ENCODE results near the gene CEMIP. TPM values are rescaled to one million over a fixed set of nuclear protein-coding genes. Genes with fewer than 3 reads are reported as not detected.

The CEMIP gene
- total RNA-seq, 6 experiments from 2014 or later = 0.64 to 0.74 TPM; not detected in 4

DNA sequence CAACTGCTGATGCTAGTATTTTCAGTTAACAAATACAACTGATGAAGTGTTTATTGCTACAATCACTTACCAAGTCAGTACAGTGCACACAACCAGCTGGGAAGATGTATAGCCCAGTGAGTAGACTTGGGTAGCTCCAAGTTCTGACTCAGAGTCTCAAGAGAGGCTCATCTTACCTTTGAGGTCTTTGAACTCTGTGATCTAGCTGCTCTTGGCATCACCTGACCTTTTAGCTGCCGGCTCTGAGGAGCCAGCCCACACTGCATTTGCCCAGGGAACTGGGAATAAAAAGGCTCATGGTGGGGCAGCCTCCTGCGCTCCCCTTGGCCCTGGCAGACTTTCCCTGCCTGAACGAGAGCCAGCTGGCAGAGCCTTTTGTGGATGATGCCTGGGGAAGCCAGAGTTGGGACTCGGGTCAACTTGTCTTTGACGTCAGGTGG lies 82.6 kb downstream of the CEMIP start:
- no CpG with 5 or more reads among the region's 5 CpGs for WGBS (ENCODE audit: insufficient coverage, low coverage, low lambda C conversion rate, missing lambda C conversion rate)
- Histone ChIP-seq H3K27me3 (no peaks in the 10 kb centered on the region), H3K36me3 (no peaks in the 10 kb centered on the region), H3K4me1 (peaks cover 0 to 7% (median under 1%) of the 10 kb centered on the region in 4 donors), H3K27ac (no peak overlapping the region), H3K4me3 (no peak overlapping the region), H3K9me3 (no peaks in the 10 kb centered on the region)
- DNase-seq (no peak), ATAC-seq (no peak)
- intact Hi-C loops (cut with DNase I) = no loop called here
- TF ChIP-seq, protein P1, sequence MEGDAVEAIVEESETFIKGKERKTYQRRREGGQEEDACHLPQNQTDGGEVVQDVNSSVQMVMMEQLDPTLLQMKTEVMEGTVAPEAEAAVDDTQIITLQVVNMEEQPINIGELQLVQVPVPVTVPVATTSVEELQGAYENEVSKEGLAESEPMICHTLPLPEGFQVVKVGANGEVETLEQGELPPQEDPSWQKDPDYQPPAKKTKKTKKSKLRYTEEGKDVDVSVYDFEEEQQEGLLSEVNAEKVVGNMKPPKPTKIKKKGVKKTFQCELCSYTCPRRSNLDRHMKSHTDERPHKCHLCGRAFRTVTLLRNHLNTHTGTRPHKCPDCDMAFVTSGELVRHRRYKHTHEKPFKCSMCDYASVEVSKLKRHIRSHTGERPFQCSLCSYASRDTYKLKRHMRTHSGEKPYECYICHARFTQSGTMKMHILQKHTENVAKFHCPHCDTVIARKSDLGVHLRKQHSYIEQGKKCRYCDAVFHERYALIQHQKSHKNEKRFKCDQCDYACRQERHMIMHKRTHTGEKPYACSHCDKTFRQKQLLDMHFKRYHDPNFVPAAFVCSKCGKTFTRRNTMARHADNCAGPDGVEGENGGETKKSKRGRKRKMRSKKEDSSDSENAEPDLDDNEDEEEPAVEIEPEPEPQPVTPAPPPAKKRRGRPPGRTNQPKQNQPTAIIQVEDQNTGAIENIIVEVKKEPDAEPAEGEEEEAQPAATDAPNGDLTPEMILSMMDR (IDR thresholded peaks at IDR 0.05) = no peak
- TF ChIP-seq POLR2A (IDR thresholded peaks at IDR 0.05) = no peak

DNA sequence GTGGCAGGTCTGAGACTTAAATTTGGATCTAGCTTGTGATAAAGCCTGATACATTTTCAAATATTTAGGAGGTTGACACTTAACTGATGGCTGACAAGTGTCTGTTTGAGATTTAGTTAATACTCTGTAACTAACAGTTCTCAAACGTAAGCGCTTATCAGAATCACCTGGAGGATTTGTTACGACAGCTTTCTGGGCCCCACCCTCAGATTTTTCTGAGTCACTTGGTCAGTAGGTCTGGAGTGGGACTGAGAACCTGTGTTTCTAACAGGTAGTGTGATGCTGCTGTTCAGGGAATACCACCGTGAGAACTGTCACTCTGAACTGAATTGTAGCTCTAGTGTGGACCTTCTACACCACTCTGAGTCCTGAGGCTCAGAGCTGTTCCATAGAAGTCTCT lies 85.5 kb downstream of the CEMIP start:
- ATAC-seq (no peak), DNase-seq (no peak)
- Histone ChIP-seq H3K27ac (no peak overlapping the region), H3K27me3 (no peaks in the 10 kb centered on the region), H3K36me3 (no peaks in the 10 kb centered on the region), H3K4me3 (no peak overlapping the region), H3K4me1 (no peaks in the 10 kb centered on the region), H3K9me3 (no peaks in the 10 kb centered on the region)
- intact Hi-C loops (cut with DNase I) = no loop called here
- 79% methylated on average over 2 of the region's 4 CpGs for WGBS (ENCODE audit: insufficient coverage, low coverage, low lambda C conversion rate, missing lambda C conversion rate)
- TF ChIP-seq, protein P1 (IDR thresholded peaks at IDR 0.05) = no peak
- no peak for TF ChIP-seq POLR2A (IDR thresholded peaks at IDR 0.05)

DNA sequence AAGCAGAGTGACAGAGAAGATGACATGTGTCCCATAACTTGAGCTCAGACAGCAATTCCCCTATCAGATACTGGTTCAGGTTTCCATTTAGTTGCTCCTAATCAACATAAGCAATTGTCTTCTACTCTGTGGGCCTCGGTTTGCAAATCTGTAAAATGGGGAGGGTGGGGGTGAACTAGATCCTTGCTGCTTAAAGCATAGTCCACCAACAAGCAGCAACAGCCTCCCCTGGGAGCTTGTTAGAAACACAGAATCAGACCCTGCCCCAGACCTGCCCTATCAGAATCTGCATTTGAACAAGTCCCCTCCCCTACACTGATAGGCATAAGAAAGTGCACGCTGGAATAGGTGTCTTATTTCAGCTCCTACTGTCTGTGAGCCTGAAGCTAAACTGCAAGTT lies 87.8 kb downstream of the CEMIP start:
- intact Hi-C loops (cut with DNase I) = no loop called here
- H3K27me3 ChIP-seq = no peaks in the 10 kb centered on the region
- no peaks in the 10 kb centered on the region for H3K36me3 ChIP-seq
- TF ChIP-seq POLR2A (IDR thresholded peaks at IDR 0.05) = no peak
- TF ChIP-seq, protein P1 (IDR thresholded peaks at IDR 0.05) = no peak
- no peak overlapping the region for H3K27ac ChIP-seq
- no peaks in the 10 kb centered on the region for H3K9me3 ChIP-seq
- DNase-seq = no peak
- WGBS (ENCODE audit: insufficient coverage, low coverage, low lambda C conversion rate, missing lambda C conversion rate) = 65% methylated on average over 2 of the region's 2 CpGs
- no peaks in the 10 kb centered on the region for H3K4me1 ChIP-seq
- no peak overlapping the region for H3K4me3 ChIP-seq
- ATAC-seq = no peak

DNA sequence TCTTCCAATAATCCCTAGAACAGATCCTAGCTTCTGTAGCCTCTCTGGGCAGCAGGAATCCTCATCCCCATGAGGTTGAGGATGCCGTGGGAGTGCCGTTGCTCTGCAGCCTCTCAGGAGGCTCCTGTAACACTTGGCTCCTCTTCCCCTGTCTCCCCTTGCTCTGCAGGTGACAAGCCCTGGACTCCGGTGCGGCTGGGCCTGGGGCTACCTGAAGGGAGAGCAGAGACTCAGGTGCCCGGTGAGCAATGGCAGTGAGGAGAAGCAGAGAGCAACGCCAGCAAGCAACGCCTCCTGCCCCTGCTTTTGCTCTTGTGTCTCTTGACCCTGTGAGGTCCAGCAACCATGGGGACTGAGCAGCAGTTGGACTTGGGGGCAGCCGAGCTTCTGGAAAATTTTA lies 91.2 kb downstream of the CEMIP start:
- no peak overlapping the region for H3K27ac ChIP-seq
- TF ChIP-seq POLR2A (IDR thresholded peaks at IDR 0.05) = no peak
- TF ChIP-seq, protein P1 (IDR thresholded peaks at IDR 0.05) = no peak
- no peak overlapping the region for H3K4me3 ChIP-seq
- H3K36me3 ChIP-seq = no peaks in the 10 kb centered on the region
- 93% methylated on average over 5 of the region's 8 CpGs for WGBS (ENCODE audit: insufficient coverage, low coverage, low lambda C conversion rate, missing lambda C conversion rate)
- no peaks in the 10 kb centered on the region for H3K27me3 ChIP-seq
- intact Hi-C loops (cut with DNase I) = no loop called here
- no peaks in the 10 kb centered on the region for H3K9me3 ChIP-seq
- H3K4me1 ChIP-seq = no peaks in the 10 kb centered on the region
- ATAC-seq (peak in 1 of 4 donors; percentile 29), DNase-seq (no peak)

DNA sequence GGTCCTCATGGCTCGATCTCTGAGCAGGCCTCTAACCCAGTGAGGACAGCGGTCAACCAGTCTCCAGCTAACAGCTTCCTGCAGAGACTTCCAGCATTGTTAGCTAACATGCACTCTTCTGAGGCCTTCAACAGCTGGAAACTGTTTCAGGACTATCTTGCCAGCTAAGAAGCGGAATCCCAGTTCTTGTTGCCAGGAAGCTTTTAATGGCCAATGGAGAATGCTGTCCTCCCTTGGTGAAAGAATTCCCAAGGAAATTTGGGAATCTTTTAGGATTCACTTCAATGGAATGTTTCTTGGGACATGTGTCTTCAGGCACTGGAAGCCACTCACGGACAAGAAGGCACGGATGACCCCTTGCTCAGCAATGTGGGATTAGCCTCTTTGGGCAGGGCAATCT lies 91.7 kb downstream of the CEMIP start:
- Histone ChIP-seq H3K4me1 (no peaks in the 10 kb centered on the region), H3K36me3 (no peaks in the 10 kb centered on the region), H3K4me3 (no peak overlapping the region), H3K27ac (no peak overlapping the region), H3K9me3 (no peaks in the 10 kb centered on the region), H3K27me3 (no peaks in the 10 kb centered on the region)
- TF ChIP-seq POLR2A (IDR thresholded peaks at IDR 0.05) = no peak
- TF ChIP-seq, protein P1 (IDR thresholded peaks at IDR 0.05) = no peak
- DNase-seq (no peak), ATAC-seq (no peak)
- WGBS (ENCODE audit: insufficient coverage, low coverage, low lambda C conversion rate, missing lambda C conversion rate) = 74% methylated on average over 3 of the region's 5 CpGs
- intact Hi-C loops (cut with DNase I) = no loop called here
